ENCODE results near the gene MATK. TPM values are rescaled to one million over a fixed set of nuclear protein-coding genes. Genes with fewer than 3 reads are reported as not detected.

Gene MATK
- total RNA-seq, 4 donors from 2014 or later: 2.1 to 5.8 (median 3.3) TPM

DNA sequence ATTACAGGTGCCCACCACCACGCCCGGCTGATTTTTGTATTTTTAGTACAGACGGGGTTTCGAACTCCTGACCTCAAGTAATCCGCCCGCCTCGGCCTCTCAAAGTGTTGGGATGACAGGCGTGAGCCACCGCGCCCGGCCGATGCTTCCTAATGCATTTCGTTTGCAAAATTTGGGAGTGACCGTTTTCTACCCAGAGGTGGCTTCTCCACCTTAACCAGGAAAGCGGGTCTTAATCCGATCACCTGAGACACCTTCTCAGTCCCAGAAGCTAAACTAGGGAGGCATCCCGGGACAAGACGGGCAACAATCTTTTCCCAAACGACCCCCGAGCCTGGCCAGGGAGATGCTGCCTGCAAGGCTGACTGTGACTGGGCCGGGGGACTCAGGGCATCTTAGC is 14.8 kb upstream of the MATK start:
- intact Hi-C loops (cut with DNase I; ENCODE audit: low total_unique reads): no loop called here
- H3K4me3 ChIP-seq (ENCODE audit: low read depth, poor library complexity, severe bottlenecking): no peak overlapping the region
- no peak for DNase-seq (ENCODE audit: low spot score in 2 of 2)
- TF ChIP-seq, protein P1, sequence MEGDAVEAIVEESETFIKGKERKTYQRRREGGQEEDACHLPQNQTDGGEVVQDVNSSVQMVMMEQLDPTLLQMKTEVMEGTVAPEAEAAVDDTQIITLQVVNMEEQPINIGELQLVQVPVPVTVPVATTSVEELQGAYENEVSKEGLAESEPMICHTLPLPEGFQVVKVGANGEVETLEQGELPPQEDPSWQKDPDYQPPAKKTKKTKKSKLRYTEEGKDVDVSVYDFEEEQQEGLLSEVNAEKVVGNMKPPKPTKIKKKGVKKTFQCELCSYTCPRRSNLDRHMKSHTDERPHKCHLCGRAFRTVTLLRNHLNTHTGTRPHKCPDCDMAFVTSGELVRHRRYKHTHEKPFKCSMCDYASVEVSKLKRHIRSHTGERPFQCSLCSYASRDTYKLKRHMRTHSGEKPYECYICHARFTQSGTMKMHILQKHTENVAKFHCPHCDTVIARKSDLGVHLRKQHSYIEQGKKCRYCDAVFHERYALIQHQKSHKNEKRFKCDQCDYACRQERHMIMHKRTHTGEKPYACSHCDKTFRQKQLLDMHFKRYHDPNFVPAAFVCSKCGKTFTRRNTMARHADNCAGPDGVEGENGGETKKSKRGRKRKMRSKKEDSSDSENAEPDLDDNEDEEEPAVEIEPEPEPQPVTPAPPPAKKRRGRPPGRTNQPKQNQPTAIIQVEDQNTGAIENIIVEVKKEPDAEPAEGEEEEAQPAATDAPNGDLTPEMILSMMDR (IDR thresholded peaks at IDR 0.05): no peak
- no peak for TF ChIP-seq POLR2A (IDR thresholded peaks at IDR 0.05)
- WGBS, 2 donors: 32 to 39% methylated on average over 21 of the region's 21 CpGs

GRCh38 chr19:3798137-3798536 is 12.0 kb upstream of the MATK start:
- TF ChIP-seq, protein P1 (IDR thresholded peaks at IDR 0.05): no peak
- no peak for TF ChIP-seq POLR2A (IDR thresholded peaks at IDR 0.05)
- WGBS, 2 donors: 50 to 57% methylated on average over 6 of the region's 6 CpGs
- intact Hi-C loops (cut with DNase I; ENCODE audit: low total_unique reads): no loop called here
- DNase-seq (ENCODE audit: low spot score in 2 of 2): no peak
- no peak overlapping the region for H3K4me3 ChIP-seq (ENCODE audit: low read depth, poor library complexity, severe bottlenecking)

DNA sequence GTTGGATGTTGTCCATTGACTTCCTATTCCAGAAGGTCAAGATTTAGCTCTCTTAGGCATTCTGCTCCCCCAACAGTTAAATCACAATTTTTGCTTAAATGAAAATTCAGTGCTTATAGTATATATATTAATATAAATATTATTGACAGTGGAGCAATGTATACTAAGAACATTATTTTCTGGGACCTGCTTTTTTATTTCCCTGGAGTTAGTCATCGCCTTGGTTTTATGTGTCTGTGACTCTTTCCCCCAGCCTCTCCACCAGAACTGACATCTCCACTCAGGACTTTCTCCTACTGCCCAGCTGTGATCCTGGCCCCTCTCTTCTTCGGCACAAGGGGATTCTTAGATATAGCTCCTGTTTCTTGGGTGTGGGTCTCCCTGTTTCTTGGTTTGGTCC is 10.2 kb upstream of the MATK start:
- intact Hi-C loops (cut with DNase I; ENCODE audit: low total_unique reads): no loop called here
- TF ChIP-seq POLR2A (IDR thresholded peaks at IDR 0.05): no peak
- TF ChIP-seq, protein P1 (IDR thresholded peaks at IDR 0.05): no peak
- WGBS, 2 donors: 93 to 98% methylated on average over 2 of the region's 2 CpGs

DNA sequence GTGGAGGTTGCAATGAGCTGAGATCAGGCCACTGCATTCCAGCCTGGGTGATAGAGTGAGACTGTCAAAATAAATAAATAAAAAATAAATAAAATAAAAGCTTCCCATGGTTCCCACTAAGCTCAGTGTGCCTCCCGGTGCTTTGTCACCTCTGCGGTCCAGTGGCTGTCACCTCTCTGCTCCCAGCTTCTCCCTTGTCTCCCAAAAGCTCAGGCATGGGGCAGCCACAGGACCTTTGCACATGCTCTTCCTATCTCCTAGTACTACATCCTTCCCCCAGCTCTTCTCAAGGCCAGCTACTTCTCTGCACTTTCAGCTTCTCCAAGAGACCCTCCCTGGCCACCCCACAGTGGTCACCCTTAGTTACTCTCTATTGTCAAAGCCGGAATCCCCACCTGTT is 7.6 kb upstream of the MATK start:
- TF ChIP-seq, protein P1 (IDR thresholded peaks at IDR 0.05): no peak
- TF ChIP-seq POLR2A (IDR thresholded peaks at IDR 0.05): no peak
- no peak overlapping the region for H3K4me3 ChIP-seq (ENCODE audit: low read depth, poor library complexity, severe bottlenecking)
- 92 to 98% methylated on average over 3 of the region's 3 CpGs for WGBS, 2 donors
- no peak for DNase-seq (ENCODE audit: low spot score in 2 of 2)
- intact Hi-C loops (cut with DNase I; ENCODE audit: low total_unique reads): no loop called here

More for the DNA sequence above, 10.2 kb upstream of the MATK start:
- no peak for DNase-seq (ENCODE audit: low spot score in 2 of 2)
- no peak overlapping the region for H3K4me3 ChIP-seq (ENCODE audit: low read depth, poor library complexity, severe bottlenecking)

DNA sequence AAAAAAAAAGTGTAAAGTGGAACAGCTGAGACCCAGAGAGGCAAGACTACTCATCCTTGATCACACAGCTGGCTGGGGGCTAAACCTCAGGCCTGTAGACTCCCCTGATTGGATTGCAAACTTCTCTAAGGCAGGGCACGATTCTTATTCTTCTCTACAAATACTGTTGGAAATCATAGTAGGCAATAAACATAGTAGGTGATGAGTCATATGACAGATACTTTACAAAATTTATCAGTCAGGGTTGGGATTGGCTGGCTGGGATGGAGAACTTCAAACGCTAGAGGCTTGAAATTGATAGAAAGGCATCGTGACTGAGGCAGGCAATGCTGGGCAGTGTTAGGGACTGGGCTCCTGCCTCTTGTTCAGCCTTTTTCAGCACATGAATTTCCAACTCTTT is 5.9 kb upstream of the MATK start:
- DNase-seq (ENCODE audit: low spot score in 2 of 2): no peak
- TF ChIP-seq, protein P1 (IDR thresholded peaks at IDR 0.05): no peak
- no peak for TF ChIP-seq POLR2A (IDR thresholded peaks at IDR 0.05)
- intact Hi-C loops (cut with DNase I; ENCODE audit: low total_unique reads): no loop called here
- no peak overlapping the region for H3K4me3 ChIP-seq (ENCODE audit: low read depth, poor library complexity, severe bottlenecking)
- 58 to 71% methylated on average over 3 of the region's 3 CpGs for WGBS, 2 donors

- intact Hi-C loops (cut with DNase I; ENCODE audit: low total_unique reads): no loop called here
- H3K4me3 ChIP-seq (ENCODE audit: low read depth, poor library complexity, severe bottlenecking): no peak overlapping the region
- TF ChIP-seq, protein P1 (IDR thresholded peaks at IDR 0.05): no peak
- TF ChIP-seq POLR2A (IDR thresholded peaks at IDR 0.05): no peak
- WGBS, 2 donors: 72 to 74% methylated on average over 7 of the region's 7 CpGs
- DNase-seq (ENCODE audit: low spot score in 2 of 2): no peak
These were observed 4.8 kb upstream of the MATK start for GRCh38 chr19:3790941-3791340.
